GM10266 (cell line): ENCODE results near the gene PLS3.

ENCODE experiments used
- DNase-seq: peaks from one replicate; pipeline ENCODE4 v3.0.0; 2012; ENCODE audit errors: extremely low spot score
- TF ChIP-seq, protein P1 (sequence below): IDR thresholded peaks from 2 replicates; pipeline ENCODE4 v1.5.1; 2012; ENCODE audit warnings: mild to moderate bottlenecking, low read depth; ENCODE audit not compliant: control insufficient read depth, insufficient read depth; ENCODE audit errors: missing control alignments

Gene PLS3, protein sequence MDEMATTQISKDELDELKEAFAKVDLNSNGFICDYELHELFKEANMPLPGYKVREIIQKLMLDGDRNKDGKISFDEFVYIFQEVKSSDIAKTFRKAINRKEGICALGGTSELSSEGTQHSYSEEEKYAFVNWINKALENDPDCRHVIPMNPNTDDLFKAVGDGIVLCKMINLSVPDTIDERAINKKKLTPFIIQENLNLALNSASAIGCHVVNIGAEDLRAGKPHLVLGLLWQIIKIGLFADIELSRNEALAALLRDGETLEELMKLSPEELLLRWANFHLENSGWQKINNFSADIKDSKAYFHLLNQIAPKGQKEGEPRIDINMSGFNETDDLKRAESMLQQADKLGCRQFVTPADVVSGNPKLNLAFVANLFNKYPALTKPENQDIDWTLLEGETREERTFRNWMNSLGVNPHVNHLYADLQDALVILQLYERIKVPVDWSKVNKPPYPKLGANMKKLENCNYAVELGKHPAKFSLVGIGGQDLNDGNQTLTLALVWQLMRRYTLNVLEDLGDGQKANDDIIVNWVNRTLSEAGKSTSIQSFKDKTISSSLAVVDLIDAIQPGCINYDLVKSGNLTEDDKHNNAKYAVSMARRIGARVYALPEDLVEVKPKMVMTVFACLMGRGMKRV

DNA sequence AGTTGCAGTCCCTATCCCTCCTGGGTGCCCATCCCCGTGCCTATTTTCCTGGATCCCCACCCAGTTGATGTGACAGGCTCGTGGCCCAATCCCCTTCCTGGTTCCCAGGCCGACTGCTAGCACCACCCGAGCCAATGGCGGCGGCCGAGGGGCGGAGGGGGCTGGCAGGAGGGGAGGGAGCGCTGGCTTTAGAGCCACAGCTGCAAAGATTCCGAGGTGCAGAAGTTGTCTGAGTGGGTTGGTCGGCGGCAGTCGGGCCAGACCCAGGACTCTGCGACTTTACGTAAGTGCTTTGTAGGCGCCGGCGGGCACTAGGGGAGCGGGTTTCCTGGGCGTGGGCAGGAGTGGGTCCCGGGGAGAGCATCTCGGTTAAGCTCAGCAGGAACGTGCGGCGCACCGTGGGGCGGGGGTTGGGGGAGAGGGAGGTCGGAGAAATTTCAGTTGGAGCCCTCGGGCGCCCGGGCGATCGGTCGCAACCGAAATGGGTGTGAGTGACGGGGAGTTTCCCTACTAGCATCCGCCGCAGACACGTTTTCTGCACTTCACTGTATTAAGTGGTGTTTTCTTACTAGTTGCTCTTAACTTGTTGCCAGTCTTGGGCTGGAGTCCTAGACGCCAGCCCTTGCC, at the start of gene PLS3:
Gene PLS3 (plus strand): TSS at position 197 of the 627 bp plus-strand sequence. CDS start 49,077 bp downstream, outside the sequence.
- DNase-seq: peak; percentile 74
- TF ChIP-seq, protein P1, sequence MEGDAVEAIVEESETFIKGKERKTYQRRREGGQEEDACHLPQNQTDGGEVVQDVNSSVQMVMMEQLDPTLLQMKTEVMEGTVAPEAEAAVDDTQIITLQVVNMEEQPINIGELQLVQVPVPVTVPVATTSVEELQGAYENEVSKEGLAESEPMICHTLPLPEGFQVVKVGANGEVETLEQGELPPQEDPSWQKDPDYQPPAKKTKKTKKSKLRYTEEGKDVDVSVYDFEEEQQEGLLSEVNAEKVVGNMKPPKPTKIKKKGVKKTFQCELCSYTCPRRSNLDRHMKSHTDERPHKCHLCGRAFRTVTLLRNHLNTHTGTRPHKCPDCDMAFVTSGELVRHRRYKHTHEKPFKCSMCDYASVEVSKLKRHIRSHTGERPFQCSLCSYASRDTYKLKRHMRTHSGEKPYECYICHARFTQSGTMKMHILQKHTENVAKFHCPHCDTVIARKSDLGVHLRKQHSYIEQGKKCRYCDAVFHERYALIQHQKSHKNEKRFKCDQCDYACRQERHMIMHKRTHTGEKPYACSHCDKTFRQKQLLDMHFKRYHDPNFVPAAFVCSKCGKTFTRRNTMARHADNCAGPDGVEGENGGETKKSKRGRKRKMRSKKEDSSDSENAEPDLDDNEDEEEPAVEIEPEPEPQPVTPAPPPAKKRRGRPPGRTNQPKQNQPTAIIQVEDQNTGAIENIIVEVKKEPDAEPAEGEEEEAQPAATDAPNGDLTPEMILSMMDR: no peak

DNA sequence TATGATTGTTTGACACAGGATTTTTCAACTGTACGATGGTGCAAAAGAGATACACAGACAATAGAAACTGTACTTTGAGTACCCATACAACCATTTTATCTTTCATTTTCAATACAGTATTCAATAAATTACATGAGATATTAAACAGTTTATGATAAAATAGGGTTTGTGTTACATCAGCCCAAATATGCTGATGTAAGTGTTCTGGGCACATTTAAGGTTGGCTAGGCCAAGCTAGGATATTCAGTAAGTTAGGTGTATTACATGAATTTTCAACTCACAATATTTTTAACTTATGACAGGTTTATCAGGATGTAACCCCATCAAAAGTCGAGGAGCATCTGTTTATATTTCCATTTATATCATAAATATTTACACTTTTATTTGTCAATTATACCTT, 42.9 kb upstream of the PLS3 start:
- TF ChIP-seq, protein P1: no peak
- no peak for DNase-seq

DNA sequence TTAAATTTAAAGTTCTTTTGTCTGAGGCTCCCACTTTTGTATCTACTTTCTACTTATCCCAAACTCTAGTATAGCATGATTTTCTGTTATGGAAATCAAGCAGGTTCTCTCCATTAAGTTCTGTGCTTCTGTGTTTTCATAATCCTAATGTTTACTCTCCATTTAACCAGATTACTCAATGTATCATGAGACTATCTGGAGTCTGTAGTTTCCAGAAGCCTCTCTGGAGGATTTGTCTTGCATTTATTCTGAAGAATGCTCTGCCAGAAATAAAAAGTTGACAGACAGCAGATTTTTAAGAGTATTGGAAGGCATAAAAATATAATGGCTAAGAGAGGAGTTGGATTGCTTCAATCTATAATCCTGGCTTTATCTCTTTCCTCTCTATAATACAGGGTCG, 39.2 kb upstream of the PLS3 start:
- TF ChIP-seq, protein P1: no peak
- DNase-seq: no peak

DNA sequence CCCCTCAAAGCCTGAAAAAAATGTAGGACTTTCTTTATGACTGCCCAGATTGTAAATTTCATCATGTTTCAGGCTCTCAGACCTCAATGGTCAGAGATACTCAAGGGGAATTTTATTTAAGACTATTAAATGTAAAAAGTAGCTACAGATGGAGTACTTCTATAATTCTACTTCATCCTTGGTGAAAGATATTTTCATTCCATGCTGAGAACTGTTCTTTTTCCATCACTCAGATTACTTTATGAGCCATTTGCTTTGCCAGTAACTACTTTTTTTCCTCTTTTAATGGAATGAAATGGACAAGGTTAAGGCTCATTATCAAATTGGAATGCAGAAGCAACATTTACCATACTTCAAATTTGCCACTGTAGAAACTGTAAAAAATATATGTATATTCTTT, 38.0 kb upstream of the PLS3 start:
- TF ChIP-seq, protein P1: no peak
- DNase-seq: no peak

DNA sequence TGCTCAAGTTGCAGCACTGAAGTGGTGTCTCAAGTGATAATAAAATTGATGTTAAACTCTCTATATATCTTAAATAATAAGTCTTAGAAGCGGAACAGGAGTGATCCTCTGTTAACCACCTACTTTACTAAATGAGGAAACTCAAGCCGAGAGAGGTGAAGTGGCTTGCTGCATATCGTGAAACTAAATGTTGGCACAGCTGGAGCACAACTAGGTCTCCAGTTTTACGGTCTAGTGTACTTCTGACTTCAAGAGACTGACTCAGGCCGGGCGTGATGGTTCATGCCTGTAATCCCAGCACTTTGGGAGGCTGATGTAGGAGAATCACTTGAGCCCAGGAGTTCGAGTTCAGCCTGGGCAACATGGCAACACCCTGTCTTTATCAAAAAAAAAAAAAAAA, 35.5 kb upstream of the PLS3 start:
- TF ChIP-seq, protein P1: no peak
- no peak for DNase-seq

DNA sequence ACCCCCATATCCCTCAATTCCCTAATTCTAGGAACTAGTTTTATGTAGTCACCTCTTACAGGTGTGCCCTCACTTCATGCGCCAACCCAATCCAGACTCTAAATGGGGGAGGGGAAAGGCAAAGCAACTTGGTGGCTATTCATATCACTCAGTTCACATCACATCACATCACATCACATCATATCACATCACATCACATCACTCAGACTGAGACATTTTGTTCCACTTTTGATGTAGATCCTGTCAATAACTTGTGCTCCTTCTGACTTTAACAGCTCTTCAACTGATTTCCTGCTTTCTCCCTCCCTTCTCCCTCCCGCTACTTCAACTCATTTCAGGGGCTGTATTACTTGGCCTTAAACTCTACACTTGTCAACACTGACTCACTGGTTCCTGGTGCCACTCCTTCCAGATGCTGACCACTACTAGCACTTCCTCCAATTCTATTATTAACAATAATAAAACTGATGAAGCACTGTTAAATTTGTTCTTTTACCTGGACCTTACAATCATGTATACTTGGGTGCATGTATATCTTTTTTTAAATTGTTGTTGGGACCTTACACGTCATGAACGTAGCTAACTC, 29.1 kb upstream of the PLS3 start:
- TF ChIP-seq, protein P1: no peak
- DNase-seq: no peak
